Smooth muscle cell (in vitro differentiated cells): Measurements from ENCODE around the gene PRRC2A. TPM values are rescaled to one million over a fixed set of nuclear protein-coding genes. Genes with fewer than 3 reads are reported as not detected.

Source experiments
- DNase-seq: peaks from one replicate; lab custom pipeline; 2025; ENCODE audit not compliant: unreplicated experiment; lab: John Stamatoyannopoulos, UW
- H2AFZ ChIP-seq: fragments of 200-600 bp; sonication (generic); 2 replicates; pipeline ENCODE4 v1.6.0; 2016; ENCODE audit warnings: antibody characterized with exemption, low read depth, mild to moderate bottlenecking
- H3F3A ChIP-seq: fragments of 200-600 bp; sonication (generic); 2 replicates; pipeline ENCODE4 v1.6.0; 2017; ENCODE audit warnings: antibody characterized with exemption, low read depth
- H3K27ac ChIP-seq: fragments of 200-600 bp; sonication (generic); 2 replicates; pipeline ENCODE4 v1.5.1; 2016; ENCODE audit warnings: low read depth, mild to moderate bottlenecking
- H3K27me3 ChIP-seq: fragments of 200-600 bp; sonication (generic); 2 replicates; pipeline ENCODE4 v1.6.1; 2016; ENCODE audit warnings: low read depth, mild to moderate bottlenecking
- H3K36me3 ChIP-seq: fragments of 200-600 bp; sonication (generic); 2 replicates; pipeline ENCODE4 v1.5.1; 2016; ENCODE audit warnings: low read depth
- H3K4me1 ChIP-seq: fragments of 200-600 bp; sonication (generic); 2 replicates; pipeline ENCODE4 v1.5.1; 2016; ENCODE audit warnings: low read depth
- H3K4me2 ChIP-seq: fragments of 200-600 bp; sonication (generic); 2 replicates; pipeline ENCODE4 v1.6.0; 2016; ENCODE audit warnings: mild to moderate bottlenecking
- H3K4me3 ChIP-seq: fragments of 200-600 bp; sonication (generic); 2 replicates; pipeline ENCODE4 v1.5.1; 2016; ENCODE audit warnings: mild to moderate bottlenecking
- H3K79me2 ChIP-seq: fragments of 200-600 bp; sonication (generic); 2 replicates; pipeline ENCODE4 v1.6.0; 2016; ENCODE audit warnings: low read depth, mild to moderate bottlenecking
- H3K9ac ChIP-seq: fragments of 200-600 bp; sonication (generic); 2 replicates; pipeline ENCODE4 v1.6.0; 2016; ENCODE audit warnings: low read depth
- H3K9me3 ChIP-seq: fragments of 200-600 bp; sonication (generic); replicated peaks from 2 replicates; pipeline ENCODE4 v1.5.1; 2016; ENCODE audit warnings: low read depth
- H4K20me1 ChIP-seq: fragments of 200-600 bp; sonication (generic); 2 replicates; pipeline ENCODE4 v1.6.0; 2016; ENCODE audit warnings: low read depth
- WGBS: methylation state at CpG from one replicate; pipeline ENCODE4 v1.1.7; 2016; ENCODE audit warnings: low lambda C conversion rate; 5-methylcytosine and 5-hydroxymethylcytosine counted together
- polyA plus RNA-seq: library from polyadenylated mRNA; unstranded; fragments of >200 nt; fragmentation: Nextera tagmentation; extraction: Ambion mirVana; gene quantifications from 2 replicates; pipeline ENCODE4 v1.2.1, GENCODE V29; 2016
- total RNA-seq: library from RNA; depleted of rRNA; stranded (reverse); fragments of >200 nt; gene quantifications from 2 replicates; pipeline ENCODE4 v1.2.3, GENCODE V29; 2014
- TF ChIP-seq, protein P1 (sequence below): fragments of 200-600 bp; sonication (generic); IDR thresholded peaks from 2 replicates; pipeline ENCODE4 v1.5.1; 2017; ENCODE audit warnings: borderline replicate concordance, mild to moderate bottlenecking, antibody characterized with exemption; ENCODE audit not compliant: insufficient read depth, poor library complexity, severe bottlenecking

Gene PRRC2A
- total and polyA plus RNA-seq, 2 experiments from 2014 or later = 47.6 to 58.0 TPM

DNA sequence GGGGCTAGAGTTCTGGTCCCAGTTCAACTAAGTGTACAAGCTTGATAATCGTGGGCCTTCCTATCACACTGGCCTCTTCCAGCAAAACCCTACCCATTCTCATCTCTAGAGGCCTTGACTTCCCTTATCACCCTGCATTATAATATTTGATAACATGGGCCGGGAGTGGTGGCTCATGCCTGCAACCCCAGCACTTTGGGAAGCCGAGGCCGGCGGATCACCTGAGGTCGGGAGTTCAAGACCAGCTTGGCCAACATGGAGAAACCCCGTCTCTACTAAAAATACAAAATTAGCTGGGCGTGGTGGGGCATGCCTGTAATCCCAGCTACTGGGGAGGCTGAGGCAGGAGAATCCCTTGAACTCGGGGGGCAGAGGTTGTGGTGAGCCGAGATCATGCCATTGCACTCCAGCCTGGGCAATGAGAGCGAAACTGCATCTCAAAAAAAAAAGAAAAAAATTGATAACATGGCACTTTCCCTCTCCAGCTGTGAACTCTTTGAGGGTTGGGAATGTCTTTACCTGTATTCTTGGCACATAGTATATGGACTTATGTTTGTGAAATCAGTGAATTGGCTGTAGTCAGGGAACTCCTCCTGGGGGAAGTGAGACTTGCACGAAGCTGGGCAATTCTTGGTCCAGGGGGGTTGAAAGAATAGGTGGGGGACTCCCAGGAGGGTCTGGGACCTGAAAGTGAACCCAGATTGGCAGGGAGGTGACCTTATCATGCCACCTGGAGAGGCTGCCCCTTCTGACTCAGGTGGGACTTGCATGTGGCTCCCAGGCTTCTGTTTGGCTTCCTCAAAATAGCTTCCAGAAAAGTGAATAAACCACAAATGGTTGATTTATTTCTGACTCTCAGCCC lies 41.0 kb downstream of the PRRC2A start:
- Histone ChIP-seq H3K36me3 (no peaks in the 10 kb centered on the region), H3K27ac (peak overlapping the region; percentile 69), H3K4me2 (peak overlapping the region; percentile 92), H3K79me2 (peaks cover 51% of the 10 kb centered on the region), H4K20me1 (peaks cover 15% of the 10 kb centered on the region), H3K9ac (peak overlapping the region; percentile 3), H2AFZ (no peak overlapping the region), H3K27me3 (no peaks in the 10 kb centered on the region), H3F3A (peaks cover 12% of the 10 kb centered on the region), H3K4me3 (peak overlapping the region; percentile 74), H3K4me1 (peaks cover 27% of the 10 kb centered on the region), H3K9me3 (no peaks in the 10 kb centered on the region)
- TF ChIP-seq, protein P1, sequence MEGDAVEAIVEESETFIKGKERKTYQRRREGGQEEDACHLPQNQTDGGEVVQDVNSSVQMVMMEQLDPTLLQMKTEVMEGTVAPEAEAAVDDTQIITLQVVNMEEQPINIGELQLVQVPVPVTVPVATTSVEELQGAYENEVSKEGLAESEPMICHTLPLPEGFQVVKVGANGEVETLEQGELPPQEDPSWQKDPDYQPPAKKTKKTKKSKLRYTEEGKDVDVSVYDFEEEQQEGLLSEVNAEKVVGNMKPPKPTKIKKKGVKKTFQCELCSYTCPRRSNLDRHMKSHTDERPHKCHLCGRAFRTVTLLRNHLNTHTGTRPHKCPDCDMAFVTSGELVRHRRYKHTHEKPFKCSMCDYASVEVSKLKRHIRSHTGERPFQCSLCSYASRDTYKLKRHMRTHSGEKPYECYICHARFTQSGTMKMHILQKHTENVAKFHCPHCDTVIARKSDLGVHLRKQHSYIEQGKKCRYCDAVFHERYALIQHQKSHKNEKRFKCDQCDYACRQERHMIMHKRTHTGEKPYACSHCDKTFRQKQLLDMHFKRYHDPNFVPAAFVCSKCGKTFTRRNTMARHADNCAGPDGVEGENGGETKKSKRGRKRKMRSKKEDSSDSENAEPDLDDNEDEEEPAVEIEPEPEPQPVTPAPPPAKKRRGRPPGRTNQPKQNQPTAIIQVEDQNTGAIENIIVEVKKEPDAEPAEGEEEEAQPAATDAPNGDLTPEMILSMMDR = no peak
- DNase-seq = no peak
- 89% methylated on average over 12 of the region's 12 CpGs for WGBS

DNA sequence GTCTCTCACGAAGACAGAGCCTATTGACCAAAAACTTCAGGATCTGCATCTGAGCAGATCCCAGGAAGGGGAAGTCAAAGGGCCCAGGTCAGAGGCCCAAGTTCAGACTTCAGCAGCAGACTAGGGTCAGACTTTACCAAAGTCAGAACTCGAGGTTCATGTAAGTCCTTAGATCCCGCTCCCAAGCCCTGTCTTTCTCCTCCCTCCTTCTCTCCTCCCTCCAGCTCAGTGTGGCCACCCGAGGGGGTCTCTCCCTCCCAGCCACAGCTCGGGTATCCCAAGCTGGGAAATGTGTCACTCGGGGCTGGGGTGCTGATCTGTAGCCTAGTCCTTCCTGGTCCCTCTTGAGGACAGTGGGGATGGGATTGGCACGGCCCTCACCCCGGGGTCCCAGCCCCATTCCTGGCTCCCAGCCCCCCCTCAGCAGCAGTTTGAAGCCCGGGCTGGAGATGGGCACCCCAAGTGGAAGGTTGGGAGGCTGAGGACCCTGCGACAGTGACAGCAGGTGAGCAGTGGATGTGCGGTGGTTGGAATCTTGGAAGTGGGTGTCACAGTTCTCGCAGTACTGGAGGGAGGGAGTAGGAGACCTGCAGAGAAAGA lies 41.7 kb downstream of the PRRC2A start:
- WGBS = 98% methylated on average over 12 of the region's 12 CpGs
- Histone ChIP-seq H3K9me3 (no peaks in the 10 kb centered on the region), H3K27ac (peak overlapping the region; percentile 25), H4K20me1 (peaks cover 15% of the 10 kb centered on the region), H2AFZ (no peak overlapping the region), H3K4me2 (no peak overlapping the region), H3K27me3 (no peaks in the 10 kb centered on the region), H3K36me3 (no peaks in the 10 kb centered on the region), H3F3A (peaks cover 12% of the 10 kb centered on the region), H3K79me2 (peaks cover 57% of the 10 kb centered on the region), H3K4me1 (peaks cover 33% of the 10 kb centered on the region), H3K9ac (no peak overlapping the region), H3K4me3 (no peak overlapping the region)
- TF ChIP-seq, protein P1 = no peak
- DNase-seq = no peak

DNA sequence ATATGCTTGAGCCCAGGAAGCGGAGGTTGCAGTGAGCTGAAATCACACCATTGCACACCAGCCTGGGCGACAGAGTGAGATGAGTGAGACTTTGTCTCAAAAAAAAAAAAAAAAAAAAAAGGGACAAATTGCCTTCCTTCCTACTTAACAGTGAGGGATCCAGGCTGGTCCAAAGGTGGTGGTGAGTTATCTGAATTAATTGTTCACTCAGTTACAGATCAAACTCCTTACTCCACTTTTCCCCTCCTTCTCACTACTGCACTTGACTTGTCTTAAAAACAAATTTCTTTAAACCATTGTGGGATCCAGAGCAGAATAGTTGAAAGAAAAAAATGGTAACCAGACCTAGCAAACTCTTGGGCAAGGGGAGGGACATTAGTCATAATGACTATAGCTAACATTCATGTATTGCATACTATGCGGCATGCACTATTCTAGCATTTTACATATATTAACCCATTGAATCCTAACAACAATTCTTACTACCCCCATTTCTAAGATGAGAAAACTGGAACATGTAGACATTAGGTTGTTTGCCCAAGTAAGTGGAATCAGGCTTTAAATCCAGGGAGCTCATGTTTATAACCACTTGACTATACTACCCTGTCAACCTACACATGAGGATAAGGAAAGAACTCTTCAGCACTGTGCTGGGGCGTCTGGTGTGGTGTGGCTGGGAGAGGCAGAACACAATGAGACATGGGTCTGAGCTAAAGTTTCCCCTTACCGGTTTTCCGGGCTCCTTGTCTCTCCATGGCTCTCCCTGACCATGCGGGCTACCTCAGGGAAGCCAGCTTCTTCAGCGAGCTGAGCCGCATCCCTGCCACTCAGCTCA lies 42.8 kb downstream of the PRRC2A start:
- H3K4me3 ChIP-seq = peak overlapping the region; percentile 99

More for the DNA sequence above, 42.8 kb downstream of the PRRC2A start:
- Histone ChIP-seq H4K20me1 (peaks cover 11% of the 10 kb centered on the region), H3K9me3 (no peaks in the 10 kb centered on the region), H3K27ac (peak overlapping the region; percentile 89), H3K9ac (no peak overlapping the region), H3K4me2 (peak overlapping the region; percentile 93), H3K27me3 (no peaks in the 10 kb centered on the region), H3F3A (peaks cover 12% of the 10 kb centered on the region), H3K79me2 (peaks cover 57% of the 10 kb centered on the region), H3K4me1 (peaks cover 32% of the 10 kb centered on the region), H3K36me3 (no peaks in the 10 kb centered on the region), H2AFZ (no peak overlapping the region)
- 86% methylated on average over 7 of the region's 9 CpGs for WGBS
- no peak for DNase-seq
- TF ChIP-seq, protein P1 = no peak
